ENCODE data around the gene GLIPR1. TPM values are rescaled to one million over a fixed set of nuclear protein-coding genes. Genes with fewer than 3 reads are reported as not detected.

GLIPR1 gene
- total RNA-seq, 4 donors from 2014 or later: 2.5 to 12.0 (median 3.8) TPM

GRCh38 chr12:75491169-75491568 is 10.6 kb downstream of the GLIPR1 start:
- no peak for DNase-seq (ENCODE audit: low spot score in 2 of 2)
- WGBS, 2 donors: 85 to 94% methylated on average over 2 of the region's 2 CpGs

GRCh38 chr12:75503459-75503858 is 22.9 kb downstream of the GLIPR1 start:
- intact Hi-C loops (cut with DNase I; ENCODE audit: low total_unique reads): no loop called here
- TF ChIP-seq CTCF (IDR thresholded peaks at IDR 0.05): no peak
- no peak for TF ChIP-seq POLR2A (IDR thresholded peaks at IDR 0.05)
- 80 to 83% methylated on average over 3 of the region's 3 CpGs for WGBS, 2 donors
- DNase-seq (ENCODE audit: low spot score in 2 of 2): no peak
- H3K4me3 ChIP-seq (ENCODE audit: low read depth, poor library complexity, severe bottlenecking): no peak overlapping the region

More at GRCh38 chr12:75491169-75491568, 10.6 kb downstream of the GLIPR1 start:
- H3K4me3 ChIP-seq (ENCODE audit: low read depth, poor library complexity, severe bottlenecking): no peak overlapping the region
- no peak for TF ChIP-seq POLR2A (IDR thresholded peaks at IDR 0.05)
- TF ChIP-seq CTCF (IDR thresholded peaks at IDR 0.05): no peak
- intact Hi-C loops (cut with DNase I; ENCODE audit: low total_unique reads): no loop called here

GRCh38 chr12:75503866-75504265 is 23.3 kb downstream of the GLIPR1 start:
- no peak for DNase-seq (ENCODE audit: low spot score in 2 of 2)
- intact Hi-C loops (cut with DNase I; ENCODE audit: low total_unique reads): no loop called here
- H3K4me3 ChIP-seq (ENCODE audit: low read depth, poor library complexity, severe bottlenecking): no peak overlapping the region
- no peak for TF ChIP-seq CTCF (IDR thresholded peaks at IDR 0.05)
- TF ChIP-seq POLR2A (IDR thresholded peaks at IDR 0.05): no peak
- WGBS, 2 donors: 90 to 91% methylated on average over 3 of the region's 3 CpGs

- intact Hi-C loops (cut with DNase I; ENCODE audit: low total_unique reads): no loop called here
- TF ChIP-seq CTCF (IDR thresholded peaks at IDR 0.05): no peak
- TF ChIP-seq POLR2A (IDR thresholded peaks at IDR 0.05): no peak
- 55% methylated on average over 2 of the region's 2 CpGs for WGBS, 2 donors
- DNase-seq (ENCODE audit: low spot score in 2 of 2): no peak
- H3K4me3 ChIP-seq (ENCODE audit: low read depth, poor library complexity, severe bottlenecking): no peak overlapping the region
Observed at GRCh38 chr12:75505706-75506312, 25.3 kb downstream of the GLIPR1 start.

GRCh38 chr12:75507086-75507485 is 26.5 kb downstream of the GLIPR1 start:
- intact Hi-C loops (cut with DNase I; ENCODE audit: low total_unique reads): no loop called here
- WGBS, 2 donors: 83 to 84% methylated on average over 2 of the region's 2 CpGs
- TF ChIP-seq POLR2A (IDR thresholded peaks at IDR 0.05) (no peak), CTCF (IDR thresholded peaks at IDR 0.05) (no peak)
- H3K4me3 ChIP-seq (ENCODE audit: low read depth, poor library complexity, severe bottlenecking): no peak overlapping the region
- no peak for DNase-seq (ENCODE audit: low spot score in 2 of 2)

GRCh38 chr12:75508159-75508558 is 27.6 kb downstream of the GLIPR1 start:
- TF ChIP-seq POLR2A (IDR thresholded peaks at IDR 0.05) (no peak), CTCF (IDR thresholded peaks at IDR 0.05) (no peak)
- H3K4me3 ChIP-seq (ENCODE audit: low read depth, poor library complexity, severe bottlenecking): no peak overlapping the region
- WGBS, 2 donors: 49 to 70% methylated on average over 2 of the region's 2 CpGs
- intact Hi-C loops (cut with DNase I; ENCODE audit: low total_unique reads): no loop called here
- DNase-seq (ENCODE audit: low spot score in 2 of 2): no peak
